Endometrial microvascular endothelial cells (primary cell): ENCODE measurements around the gene LRRC49. TPM values are rescaled to one million over a fixed set of nuclear protein-coding genes. Genes with fewer than 3 reads are reported as not detected.
"Not testable (repeated sequence)": the region's sequence is repeated elsewhere in the genome, so short reads cannot be mapped to it uniquely, and the experiment has no call there.

ENCODE experiments used
- in situ Hi-C: cut with HindIII; loops from 2 replicates; pipeline ENCODE4 v1.10.0; 2017; ENCODE audit warnings: low sequenced_read_pairs, low pct_unique_long_range_greater_than_20kb; ENCODE audit errors: inconsistent ontology term
- total RNA-seq: library from RNA; depleted of rRNA; stranded (reverse); fragments of >200 nt; gene quantifications from one replicate; pipeline ENCODE4 v1.2.3, GENCODE V29; 2015; ENCODE audit errors: inconsistent ontology term

The LRRC49 gene
- total RNA-seq, 1 donor from 2014 or later = 24.3 TPM

GRCh38 chr15:70917955-70918354, 25.3 kb downstream of the LRRC49 start:
- in situ Hi-C loops = no loop called here

DNA sequence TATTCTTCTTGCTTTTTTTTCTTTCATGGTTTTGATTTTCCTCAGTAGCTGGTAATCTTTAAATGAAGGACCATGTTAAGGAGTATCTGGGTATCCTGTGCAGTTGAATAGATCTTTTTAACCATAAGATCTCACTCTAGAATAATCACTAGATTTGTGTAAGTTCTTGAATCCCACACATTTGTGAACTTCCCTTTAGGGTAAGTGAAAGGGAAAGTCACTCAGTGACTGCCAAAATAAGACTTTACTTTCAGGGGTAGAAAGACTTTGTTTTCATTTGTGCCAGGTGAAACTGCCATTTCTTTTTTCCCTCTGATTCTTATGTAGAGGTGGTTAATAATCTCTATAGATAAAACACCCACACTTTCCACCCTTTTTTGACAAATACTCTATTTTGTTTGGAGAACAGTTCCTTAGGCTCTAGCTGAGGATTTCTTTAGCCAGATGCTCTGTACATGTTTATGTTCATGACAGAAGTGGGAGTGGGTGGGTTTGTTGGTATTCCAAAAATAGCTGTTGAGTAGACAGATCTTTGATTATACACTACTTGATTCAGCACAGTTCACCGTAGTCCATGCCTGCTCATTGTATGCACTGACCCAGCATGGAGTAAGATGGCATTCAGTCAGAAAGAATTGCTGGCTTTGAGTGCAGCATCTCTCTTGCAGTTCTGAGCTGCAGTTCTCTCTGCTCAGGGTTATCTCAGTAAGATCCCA, 28.5 kb downstream of the LRRC49 start:
- in situ Hi-C loops = no loop called here

DNA sequence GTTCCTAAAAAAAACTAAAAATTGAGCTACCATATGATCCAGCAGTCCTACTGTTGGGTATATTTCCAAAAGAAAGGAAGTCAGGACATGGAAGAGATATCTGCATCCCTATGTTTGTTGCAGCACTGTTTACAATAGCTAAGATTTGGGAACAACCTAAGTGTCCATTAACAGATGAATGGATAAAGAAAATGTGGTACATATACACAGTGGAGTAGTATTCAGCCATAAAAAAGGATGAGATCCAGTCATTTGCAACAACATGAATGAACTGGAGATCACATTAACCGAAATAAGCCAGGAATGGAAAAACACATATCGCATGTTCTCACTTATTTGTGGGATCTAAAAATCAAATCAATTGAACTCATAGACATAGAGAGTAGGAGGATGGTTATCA, 29.5 kb downstream of the LRRC49 start:
- in situ Hi-C loops = no loop called here

GRCh38 chr15:70923311-70924080, 30.9 kb downstream of the LRRC49 start:
- in situ Hi-C loops = no loop called here

- in situ Hi-C loops = not testable (repeated sequence)
Observed at GRCh38 chr15:70926914-70927313, 34.3 kb downstream of the LRRC49 start.

DNA sequence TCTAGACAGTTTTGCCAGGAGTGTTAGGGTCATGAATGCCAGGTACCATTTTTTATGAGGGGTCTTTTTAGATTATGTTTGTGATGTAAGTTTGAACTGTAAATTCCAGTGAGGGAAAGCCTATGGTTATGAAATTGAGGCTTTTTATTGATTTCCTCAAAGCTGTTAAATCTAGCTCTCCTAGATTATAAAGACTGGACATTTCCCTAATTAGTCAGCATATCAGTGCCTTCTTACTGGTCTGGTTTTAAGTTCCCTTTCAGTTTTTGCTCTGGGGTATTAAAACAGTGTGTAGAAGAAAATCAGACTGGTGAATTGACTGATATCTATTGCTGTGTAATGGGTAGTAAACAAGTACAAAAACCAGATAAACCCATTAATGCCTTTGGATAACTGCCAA, 39.2 kb downstream of the LRRC49 start:
- in situ Hi-C loops = no loop called here

- in situ Hi-C loops = no loop called here
Observed at GRCh38 chr15:70932397-70932796, 39.8 kb downstream of the LRRC49 start.

DNA sequence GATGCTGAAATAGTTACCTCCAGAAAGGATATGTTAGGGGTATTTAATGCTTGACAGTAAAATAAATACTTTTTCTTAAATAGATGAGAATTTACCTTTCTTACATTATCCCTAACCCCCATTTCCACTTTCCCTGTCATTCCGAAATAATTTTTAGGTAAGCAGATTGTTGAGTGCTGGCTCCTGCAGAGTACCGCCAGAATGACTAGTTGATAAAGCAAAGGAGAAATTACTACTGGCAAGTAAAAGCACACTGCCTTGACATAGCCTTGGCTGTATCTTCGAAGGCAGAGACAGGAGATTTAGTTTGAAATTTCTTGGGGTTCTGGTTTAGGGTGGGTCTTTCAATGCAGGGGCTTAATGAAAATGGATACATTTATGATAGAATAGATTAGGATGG, 40.8 kb downstream of the LRRC49 start:
- in situ Hi-C loops = no loop called here

- in situ Hi-C loops = no loop called here
Observed at GRCh38 chr15:70935631-70936030, 43.0 kb downstream of the LRRC49 start.

DNA sequence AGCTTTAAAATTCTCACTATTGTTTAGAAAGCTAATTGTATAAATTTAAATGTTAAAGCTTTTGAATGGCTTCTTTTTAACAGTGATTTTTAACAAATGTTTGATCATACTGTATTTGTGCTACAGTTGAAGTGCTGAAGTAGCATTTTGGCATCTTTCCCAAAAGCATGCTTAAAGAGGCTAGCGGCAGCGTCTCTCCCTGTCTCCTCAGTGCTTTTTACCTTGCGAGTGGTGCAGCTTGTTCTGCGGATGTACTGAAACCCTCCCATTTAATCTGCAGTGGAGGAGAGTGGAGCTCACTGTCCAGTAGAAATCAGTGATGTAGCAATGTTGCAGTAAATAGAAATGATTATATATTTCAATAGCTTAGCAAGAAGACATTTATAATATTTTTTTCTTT, 43.7 kb downstream of the LRRC49 start:
- in situ Hi-C loops = no loop called here

DNA sequence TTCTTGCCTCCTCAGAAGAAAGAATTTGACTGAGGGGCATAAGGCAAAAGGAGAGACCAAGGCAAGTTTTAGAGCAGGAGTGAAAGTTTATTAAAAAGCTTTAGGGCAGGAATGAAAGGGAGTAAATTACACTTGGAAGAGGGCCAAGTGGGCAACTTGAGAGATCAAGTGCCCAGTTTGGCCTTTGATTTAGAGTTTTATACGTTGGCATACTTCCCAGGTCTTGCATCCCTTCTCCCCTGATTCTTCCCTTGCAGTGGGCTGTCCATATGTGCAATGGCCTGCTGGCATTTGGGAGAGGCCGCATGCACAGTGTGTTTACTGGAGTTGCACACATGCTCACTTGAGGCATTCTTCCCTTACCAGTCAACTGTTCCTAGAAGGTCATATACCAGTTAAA, 50.7 kb downstream of the LRRC49 start:
- in situ Hi-C loops = not testable (repeated sequence)

DNA sequence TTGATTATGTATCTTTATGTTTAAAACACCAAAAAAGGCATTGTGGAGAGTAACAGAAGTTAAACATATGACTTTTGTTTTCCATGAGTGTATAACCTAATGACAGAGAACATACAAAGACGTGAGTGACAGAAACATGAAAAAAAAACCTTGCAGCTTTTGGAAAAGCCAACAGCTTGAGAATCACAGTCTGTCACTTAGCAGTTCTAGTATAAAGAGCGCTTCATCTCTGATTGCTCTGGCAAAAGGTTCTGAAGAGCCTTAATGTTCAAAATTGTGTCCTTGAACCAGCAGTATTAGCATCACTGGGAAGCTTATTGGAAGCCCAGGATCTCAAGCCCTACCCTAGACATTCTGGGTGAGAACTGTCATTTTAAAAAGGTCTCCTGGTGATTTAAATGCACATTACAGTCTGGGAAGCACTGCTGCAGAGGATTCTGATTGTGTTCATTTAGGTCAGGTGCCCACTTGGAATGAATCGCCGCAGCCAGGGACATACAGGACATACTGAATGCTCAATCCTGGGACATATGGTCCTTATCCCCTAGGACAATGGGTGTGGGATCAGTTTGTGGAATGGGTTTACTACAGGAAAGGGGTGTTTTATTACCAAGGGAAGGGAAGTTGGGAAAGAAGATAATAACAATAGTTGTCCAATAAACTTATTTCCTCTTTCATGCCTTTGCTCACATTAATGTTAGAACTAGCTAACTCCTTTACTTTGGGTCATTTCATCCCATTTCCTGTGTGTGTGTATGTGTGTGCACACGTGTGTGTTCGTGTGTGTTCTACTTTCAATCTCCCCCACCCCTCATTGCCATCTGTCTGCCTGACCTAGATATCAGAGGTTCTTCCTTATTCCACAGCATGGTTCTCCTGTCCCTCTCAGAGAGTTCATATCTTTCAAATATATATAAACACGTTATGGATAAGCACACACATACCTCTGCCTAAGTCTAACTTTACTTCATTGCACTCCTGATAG, 55.0 kb downstream of the LRRC49 start:
- in situ Hi-C loops = no loop called here

- in situ Hi-C loops = no loop called here
Observed at GRCh38 chr15:70950953-70951352, 58.3 kb downstream of the LRRC49 start.

DNA sequence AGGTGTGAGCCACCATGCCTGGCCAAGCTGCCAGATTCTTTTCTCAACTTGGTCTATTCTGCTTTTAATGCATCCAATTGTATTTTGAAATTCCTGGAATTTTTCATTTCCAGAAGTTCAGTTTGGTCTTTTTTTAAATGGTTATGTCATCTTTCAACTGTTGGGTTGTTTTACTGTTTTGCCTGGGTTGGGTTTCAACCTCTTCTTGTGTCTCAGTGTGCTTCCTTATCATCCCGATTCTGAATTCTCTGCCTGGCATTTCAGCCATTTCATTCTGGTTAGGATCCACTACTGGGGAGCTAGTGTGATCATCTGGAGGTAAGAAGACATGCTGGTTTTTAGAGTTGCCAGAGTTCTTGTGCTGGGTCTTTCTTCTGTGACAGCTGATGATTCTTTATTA, 61.5 kb downstream of the LRRC49 start:
- in situ Hi-C loops = no loop called here

GRCh38 chr15:70954733-70955132, 62.1 kb downstream of the LRRC49 start:
- in situ Hi-C loops = no loop called here

DNA sequence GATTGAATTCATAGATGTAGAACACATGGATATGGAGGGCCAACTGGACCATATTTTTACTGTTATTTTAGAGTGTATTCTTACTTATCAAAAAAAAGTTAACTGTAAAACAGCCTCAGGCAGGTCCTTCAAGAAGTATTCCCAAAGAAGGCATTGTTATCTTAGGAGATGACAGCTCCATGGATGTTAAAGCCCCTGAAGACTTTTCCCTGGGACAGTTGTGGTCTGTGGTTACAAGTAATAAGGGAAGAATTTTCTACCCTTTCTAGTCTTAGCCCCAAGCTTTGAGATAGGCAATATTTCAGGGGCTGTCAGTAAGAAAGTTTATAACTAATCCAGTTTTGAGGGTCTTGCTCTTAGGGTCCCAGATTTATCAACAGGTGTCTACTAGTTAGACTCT, 62.5 kb downstream of the LRRC49 start:
- in situ Hi-C loops = no loop called here

DNA sequence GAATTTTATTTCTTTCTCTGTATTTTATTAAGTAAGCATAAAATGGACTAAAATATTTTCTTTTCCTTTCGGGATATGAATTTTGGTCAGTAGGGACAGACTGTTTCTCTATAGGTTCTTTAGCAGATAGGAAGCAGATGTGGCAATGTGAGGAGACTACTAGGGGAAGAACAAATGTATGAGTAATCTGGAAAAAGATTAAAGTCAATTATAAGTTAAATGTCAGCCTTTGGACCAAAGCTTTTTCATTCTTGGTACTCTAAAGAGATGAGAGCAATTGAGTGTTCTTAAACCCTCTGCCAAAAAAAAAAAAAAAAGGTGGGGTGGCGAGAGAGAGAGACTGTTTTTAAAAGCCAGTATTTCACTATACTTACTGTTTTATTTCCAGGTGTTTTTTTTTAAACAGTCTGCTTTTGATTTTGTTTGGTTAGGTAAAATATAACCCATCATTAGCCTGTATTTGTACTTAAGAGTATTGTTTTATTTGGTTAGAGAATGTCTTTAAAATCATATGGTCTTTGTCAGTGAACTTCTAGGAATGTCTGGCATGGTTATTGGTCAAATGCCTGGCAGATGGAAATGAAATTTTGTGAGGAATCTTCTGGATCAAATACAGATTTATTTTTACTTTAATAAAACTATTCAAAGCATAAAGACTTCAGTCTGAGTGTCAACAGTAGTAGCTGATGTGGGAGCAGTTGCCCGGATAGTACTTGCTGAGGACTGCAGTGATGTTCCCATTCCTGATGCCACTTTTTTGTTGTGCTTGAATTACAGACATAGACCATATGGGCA, 63.8 kb downstream of the LRRC49 start:
- in situ Hi-C loops = no loop called here

DNA sequence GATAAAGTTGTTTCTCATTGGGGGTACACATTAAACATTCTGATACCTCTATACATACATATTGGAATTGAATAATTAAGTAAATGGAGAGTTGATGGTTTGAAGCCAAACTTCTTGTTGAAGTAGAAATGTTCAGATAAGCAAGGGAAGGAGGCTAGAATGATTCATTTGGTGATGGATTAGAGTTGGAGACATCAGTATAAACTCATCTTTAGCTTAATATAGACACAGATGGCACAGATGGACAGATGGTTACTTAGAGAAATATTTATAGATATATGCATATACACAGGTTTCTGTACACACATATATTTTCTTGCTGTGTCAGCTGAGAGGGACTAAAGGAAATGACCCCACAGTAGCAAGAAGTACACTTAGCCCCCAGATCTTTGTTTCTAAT, 69.5 kb downstream of the LRRC49 start:
- in situ Hi-C loops = no loop called here

DNA sequence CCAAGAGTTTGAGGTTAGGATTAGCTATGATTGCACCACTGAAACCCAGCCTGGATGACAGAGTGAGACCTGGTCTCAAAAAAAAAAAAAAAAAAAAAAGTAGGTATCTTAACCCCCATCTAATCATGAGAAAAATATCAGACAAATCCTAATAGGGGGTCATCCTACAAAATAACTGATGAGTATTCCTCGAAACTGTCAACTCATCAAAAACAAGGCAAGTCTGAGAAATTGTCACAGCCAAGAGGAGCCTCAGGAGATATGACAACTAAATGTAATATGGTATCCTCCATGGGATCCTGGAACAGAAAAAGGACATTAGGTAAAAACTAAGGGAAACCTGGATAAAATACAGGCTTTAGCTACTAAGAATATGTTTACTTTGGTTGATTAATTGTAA, 70.6 kb downstream of the LRRC49 start:
- in situ Hi-C loops = no loop called here
